GM19397 (cell line): ENCODE results near the gene TSPAN32.

Experiments used
- ATAC-seq: cut with Tn5 transposase; IDR thresholded peaks from one replicate; pipeline ENCODE4 v1.9.1; 2021; ENCODE audit warnings: mild to moderate bottlenecking, moderate library complexity; ENCODE audit not compliant: unreplicated experiment

TSPAN32 gene

GRCh38 chr11:2301631-2302305, at the start of gene TSPAN32, which contains the start of gene C11orf21:
Gene TSPAN32, plus strand, starts transcription at chr11:2302013. Its CDS starts 137 bp downstream, at chr11:2302150.
Gene C11orf21, minus strand, starts transcription at chr11:2301918. Its CDS starts 110 bp downstream, at chr11:2301808.
- ATAC-seq, result no peak

- ATAC-seq, result no peak
Observed at GRCh38 chr11:2252018-2252417, 49.8 kb upstream of the TSPAN32 start.

- ATAC-seq, result no peak
Observed at GRCh38 chr11:2256293-2256913, 45.4 kb upstream of the TSPAN32 start.

- ATAC-seq, result no peak
Observed at GRCh38 chr11:2256951-2257700, 44.7 kb upstream of the TSPAN32 start.

GRCh38 chr11:2258501-2259465, 43.0 kb upstream of the TSPAN32 start:
- no peak for ATAC-seq

GRCh38 chr11:2259466-2259830, 42.4 kb upstream of the TSPAN32 start:
- no peak for ATAC-seq

GRCh38 chr11:2259897-2260451, 41.8 kb upstream of the TSPAN32 start:
- ATAC-seq, result no peak

GRCh38 chr11:2260491-2261364, 41.1 kb upstream of the TSPAN32 start:
- ATAC-seq, result no peak

- no peak for ATAC-seq
Observed at GRCh38 chr11:2261436-2262230, 40.2 kb upstream of the TSPAN32 start.

- no peak for ATAC-seq
Observed at GRCh38 chr11:2262301-2263070, 39.3 kb upstream of the TSPAN32 start.

GRCh38 chr11:2263071-2263565, 38.7 kb upstream of the TSPAN32 start:
- no peak for ATAC-seq

- no peak for ATAC-seq
Observed at GRCh38 chr11:2263724-2264360, 38.0 kb upstream of the TSPAN32 start.

- ATAC-seq, result no peak
Observed at GRCh38 chr11:2264366-2265053, 37.3 kb upstream of the TSPAN32 start.

- no peak for ATAC-seq
Observed at GRCh38 chr11:2265396-2265795, 36.4 kb upstream of the TSPAN32 start.

- ATAC-seq, result no peak
Observed at GRCh38 chr11:2265854-2266585, 35.8 kb upstream of the TSPAN32 start.
